ENCODE results near the gene TCN2. TPM values are rescaled to one million over a fixed set of nuclear protein-coding genes. Genes with fewer than 3 reads are reported as not detected.

TCN2 gene
- total RNA-seq, 1 experiment from 2014 or later = 2.2 TPM

DNA sequence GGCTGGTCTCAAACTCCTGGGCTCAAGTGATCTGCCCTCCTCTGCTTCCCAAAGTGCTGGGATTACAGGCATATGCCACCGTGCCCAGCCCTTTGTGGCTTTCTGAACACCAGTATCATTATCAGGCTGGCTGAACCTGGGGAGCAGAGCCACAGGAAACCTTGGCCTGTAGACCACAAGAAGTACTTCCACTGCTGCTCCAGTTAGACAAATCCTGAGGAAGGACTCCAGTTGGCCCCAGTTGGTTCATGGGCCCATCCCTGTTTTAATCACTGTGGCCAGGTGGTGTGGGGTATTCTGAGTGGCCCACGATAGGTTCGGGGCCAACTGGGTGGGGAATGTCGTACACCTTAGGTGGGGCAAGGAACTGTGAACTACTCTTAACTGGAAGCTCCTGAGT is 66.2 kb downstream of the TCN2 start:
- Histone ChIP-seq H3K4me3 (replicated peaks in 1 of 2; ENCODE audit: low read depth in 1 of 2, low read length in 2 of 2) (no peak overlapping the region), H2AFZ (ENCODE audit: low read depth, low read length, poor library complexity, severe bottlenecking) (no peak overlapping the region), H3K27me3 (ENCODE audit: insufficient read depth, low read length) (no peaks in the 10 kb centered on the region), H3K9me2 (ENCODE audit: insufficient read depth) (no peaks in the 10 kb centered on the region), H3K27ac (ENCODE audit: low read depth, low read length) (no peak overlapping the region), H4K20me1 (ENCODE audit: insufficient read depth) (no peaks in the 10 kb centered on the region), H3K9me3 (ENCODE audit: control insufficient read depth in 1 of 2, insufficient read depth in 1 of 2, low read depth in 1 of 2, low read length in 2 of 2) (no peaks in the 10 kb centered on the region), H3K79me2 (ENCODE audit: insufficient read depth, low read length) (no peaks in the 10 kb centered on the region), H3K4me1 (ENCODE audit: control insufficient read depth in 1 of 2, insufficient read depth in 2 of 2, low read length in 2 of 2) (peaks cover 8 to 11% of the 10 kb centered on the region in 2 experiments), H3K4me2 (ENCODE audit: low read length) (no peak overlapping the region), H3K9ac (ENCODE audit: low read length) (no peak overlapping the region), H3K36me3 (ENCODE audit: control insufficient read depth in 1 of 2, insufficient read depth in 2 of 2, low read length in 2 of 2) (no peaks in the 10 kb centered on the region)
- POLR2A ChIA-PET = no interaction called here
- TF ChIP-seq RAD21 (IDR thresholded peaks at IDR 0.05; ENCODE audit: low read depth) (no peak), YY1 (IDR thresholded peaks at IDR 0.05; ENCODE audit: extremely low read depth, insufficient replicate concordance, low read depth, low read length) (no peak), TCF7L2 (IDR thresholded peaks at IDR 0.05; ENCODE audit: borderline replicate concordance, extremely low read depth, insufficient read depth, insufficient read length) (no peak), CEBPB (IDR thresholded peaks at IDR 0.05; ENCODE audit: low read depth) (no peak), EZH2phosphoT487 (IDR thresholded peaks at IDR 0.05; ENCODE audit: borderline replicate concordance) (no peak), SRF (IDR thresholded peaks at IDR 0.05; ENCODE audit: low read depth) (no peak), ZNF274 (IDR thresholded peaks at IDR 0.05; ENCODE audit: low read depth, low read length) (no peak), SIN3A (IDR thresholded peaks at IDR 0.05; ENCODE audit: low read depth) (no peak), POLR2A (IDR thresholded peaks at IDR 0.05; ENCODE audit: borderline replicate concordance, extremely low read depth, insufficient read depth, insufficient read length) (no peak), ZFX (IDR thresholded peaks at IDR 0.05) (no peak), JUND (IDR thresholded peaks at IDR 0.05) (no peak), POLR2AphosphoS5 (IDR thresholded peaks at IDR 0.05; ENCODE audit: low read depth, low read length) (no peak), SP1 (IDR thresholded peaks at IDR 0.05; ENCODE audit: low read depth) (no peak), FOSL1 (IDR thresholded peaks at IDR 0.05; ENCODE audit: low read depth) (no peak)
- TF ChIP-seq, protein P1, sequence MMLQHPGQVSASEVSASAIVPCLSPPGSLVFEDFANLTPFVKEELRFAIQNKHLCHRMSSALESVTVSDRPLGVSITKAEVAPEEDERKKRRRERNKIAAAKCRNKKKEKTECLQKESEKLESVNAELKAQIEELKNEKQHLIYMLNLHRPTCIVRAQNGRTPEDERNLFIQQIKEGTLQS (IDR thresholded peaks at IDR 0.05) = no peak
- TF ChIP-seq, protein P2, sequence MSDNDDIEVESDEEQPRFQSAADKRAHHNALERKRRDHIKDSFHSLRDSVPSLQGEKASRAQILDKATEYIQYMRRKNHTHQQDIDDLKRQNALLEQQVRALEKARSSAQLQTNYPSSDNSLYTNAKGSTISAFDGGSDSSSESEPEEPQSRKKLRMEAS (IDR thresholded peaks at IDR 0.05) = no peak
- TF ChIP-seq, protein P3, sequence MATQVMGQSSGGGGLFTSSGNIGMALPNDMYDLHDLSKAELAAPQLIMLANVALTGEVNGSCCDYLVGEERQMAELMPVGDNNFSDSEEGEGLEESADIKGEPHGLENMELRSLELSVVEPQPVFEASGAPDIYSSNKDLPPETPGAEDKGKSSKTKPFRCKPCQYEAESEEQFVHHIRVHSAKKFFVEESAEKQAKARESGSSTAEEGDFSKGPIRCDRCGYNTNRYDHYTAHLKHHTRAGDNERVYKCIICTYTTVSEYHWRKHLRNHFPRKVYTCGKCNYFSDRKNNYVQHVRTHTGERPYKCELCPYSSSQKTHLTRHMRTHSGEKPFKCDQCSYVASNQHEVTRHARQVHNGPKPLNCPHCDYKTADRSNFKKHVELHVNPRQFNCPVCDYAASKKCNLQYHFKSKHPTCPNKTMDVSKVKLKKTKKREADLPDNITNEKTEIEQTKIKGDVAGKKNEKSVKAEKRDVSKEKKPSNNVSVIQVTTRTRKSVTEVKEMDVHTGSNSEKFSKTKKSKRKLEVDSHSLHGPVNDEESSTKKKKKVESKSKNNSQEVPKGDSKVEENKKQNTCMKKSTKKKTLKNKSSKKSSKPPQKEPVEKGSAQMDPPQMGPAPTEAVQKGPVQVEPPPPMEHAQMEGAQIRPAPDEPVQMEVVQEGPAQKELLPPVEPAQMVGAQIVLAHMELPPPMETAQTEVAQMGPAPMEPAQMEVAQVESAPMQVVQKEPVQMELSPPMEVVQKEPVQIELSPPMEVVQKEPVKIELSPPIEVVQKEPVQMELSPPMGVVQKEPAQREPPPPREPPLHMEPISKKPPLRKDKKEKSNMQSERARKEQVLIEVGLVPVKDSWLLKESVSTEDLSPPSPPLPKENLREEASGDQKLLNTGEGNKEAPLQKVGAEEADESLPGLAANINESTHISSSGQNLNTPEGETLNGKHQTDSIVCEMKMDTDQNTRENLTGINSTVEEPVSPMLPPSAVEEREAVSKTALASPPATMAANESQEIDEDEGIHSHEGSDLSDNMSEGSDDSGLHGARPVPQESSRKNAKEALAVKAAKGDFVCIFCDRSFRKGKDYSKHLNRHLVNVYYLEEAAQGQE (IDR thresholded peaks at IDR 0.05; ENCODE audit: low read depth) = no peak
- TF ChIP-seq, protein P4, sequence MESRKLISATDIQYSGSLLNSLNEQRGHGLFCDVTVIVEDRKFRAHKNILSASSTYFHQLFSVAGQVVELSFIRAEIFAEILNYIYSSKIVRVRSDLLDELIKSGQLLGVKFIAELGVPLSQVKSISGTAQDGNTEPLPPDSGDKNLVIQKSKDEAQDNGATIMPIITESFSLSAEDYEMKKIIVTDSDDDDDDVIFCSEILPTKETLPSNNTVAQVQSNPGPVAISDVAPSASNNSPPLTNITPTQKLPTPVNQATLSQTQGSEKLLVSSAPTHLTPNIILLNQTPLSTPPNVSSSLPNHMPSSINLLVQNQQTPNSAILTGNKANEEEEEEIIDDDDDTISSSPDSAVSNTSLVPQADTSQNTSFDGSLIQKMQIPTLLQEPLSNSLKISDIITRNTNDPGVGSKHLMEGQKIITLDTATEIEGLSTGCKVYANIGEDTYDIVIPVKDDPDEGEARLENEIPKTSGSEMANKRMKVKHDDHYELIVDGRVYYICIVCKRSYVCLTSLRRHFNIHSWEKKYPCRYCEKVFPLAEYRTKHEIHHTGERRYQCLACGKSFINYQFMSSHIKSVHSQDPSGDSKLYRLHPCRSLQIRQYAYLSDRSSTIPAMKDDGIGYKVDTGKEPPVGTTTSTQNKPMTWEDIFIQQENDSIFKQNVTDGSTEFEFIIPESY (IDR thresholded peaks at IDR 0.05; ENCODE audit: extremely low read depth, insufficient replicate concordance, low read length) = no peak
- ATAC-seq (no peak), DNase-seq (ENCODE audit: low read depth, low spot score) (no peak)
- BruUV-seq (replicated peaks) = no TSS peak
- RAD21 ChIA-PET (ENCODE audit: low non-redundant PET in 1 of 2, low total read pairs in 2 of 2, uncharacterized antibody in 2 of 2, unreplicated experiment in 2 of 2) = no interaction called here
- CTCF ChIA-PET = interaction anchor here (0.6 kb wide), 2 partner anchors 170 to 1801 kb away, joined by 3 to 4 read pairs; no protein-coding TSS in a partner anchor
- intact Hi-C loops (cut with micrococcal nuclease) = no loop called here

All from HCT116 (cell line).